ENCODE measurements around the gene DRG1. TPM values are rescaled to one million over a fixed set of nuclear protein-coding genes. Genes with fewer than 3 reads are reported as not detected.
"Not testable (repeated sequence)": the region's sequence is repeated elsewhere in the genome, so short reads cannot be mapped to it uniquely, and the experiment has no call there.

The DRG1 gene
- total and polyA plus RNA-seq, 10 of the 15 experiments (the other 5 are each of a cell fraction or from before 2014, with no cell fraction given): 59.7 to 147 (median 85.8) TPM

- RAD21 ChIA-PET (ENCODE audit: unreplicated experiment): no interaction called here
- in situ Hi-C loops (cut with MboI) (no loop called here), intact Hi-C loops (cut with micrococcal nuclease; ENCODE audit: unreplicated experiment) (no loop called here)
- no peak overlapping the region for H3K4me3 ChIP-seq
- H3K9ac ChIP-seq (ENCODE audit: control insufficient read depth, insufficient read depth, low read length): no peak overlapping the region
- no peaks in the 10 kb centered on the region for H3K9me3 ChIP-seq (replicated peaks; ENCODE audit: control insufficient read depth, insufficient read depth, low read length)
- no peak for ATAC-seq
- no peak for DNase-seq (ENCODE audit: low read depth, low spot score)
- no peaks in the 10 kb centered on the region for H3K27me3 ChIP-seq (replicated peaks in 1 of 2; ENCODE audit: control insufficient read depth in 2 of 2, insufficient read depth in 2 of 2, low read length in 1 of 2)
- POLR2A ChIA-PET: no interaction called here
- CTCF ChIA-PET: no interaction called here
- FAIRE-seq: no peak
- H3K4me2 ChIP-seq (ENCODE audit: control insufficient read depth, insufficient read depth): no peak overlapping the region
- H4K20me1 ChIP-seq (ENCODE audit: control insufficient read depth, insufficient read depth): no peaks in the 10 kb centered on the region
- SMC1A ChIA-PET (ENCODE audit: uncharacterized antibody, unreplicated experiment): interaction anchor here (0.6 kb wide), 1 partner anchor 11 kb away, joined by 3 read pairs; no protein-coding TSS in a partner anchor
- BruUV-seq (replicated peaks): no TSS peak
- no peak overlapping the region for H2AFZ ChIP-seq (ENCODE audit: control insufficient read depth, low read depth, low read length)
- no peaks in the 10 kb centered on the region for H3K79me2 ChIP-seq (ENCODE audit: control insufficient read depth, insufficient read depth, low read length)
- no peak for TF ChIP-seq MTA2 (IDR thresholded peaks at IDR 0.05; ENCODE audit: low read depth)
- TF ChIP-seq MXI1 (IDR thresholded peaks at IDR 0.05; ENCODE audit: low read depth, low read length): no peak
- TF ChIP-seq TCF7 (IDR thresholded peaks at IDR 0.05; ENCODE audit: borderline replicate concordance): no peak
- TF ChIP-seq SMAD5 (IDR thresholded peaks at IDR 0.05; ENCODE audit: low read depth): no peak
- TF ChIP-seq IKZF2 (IDR thresholded peaks at IDR 0.05): no peak
- no peaks in the 10 kb centered on the region for H3K36me3 ChIP-seq (ENCODE audit: control insufficient read depth in 2 of 2, insufficient read depth in 2 of 2, low read length in 1 of 2)
- 59% methylated on average over 3 of the region's 3 CpGs for WGBS (ENCODE audit: insufficient coverage, insufficient replicate concordance, low lambda C conversion rate, missing lambda C conversion rate)
- no peaks in the 10 kb centered on the region for H3K4me1 ChIP-seq (ENCODE audit: control insufficient read depth, insufficient read depth, low read length)
- no peak overlapping the region for H3K27ac ChIP-seq (ENCODE audit: control insufficient read depth, insufficient read depth)
Measured at GRCh38 chr22:31377612-31378011, 21.8 kb upstream of the DRG1 start.

DNA sequence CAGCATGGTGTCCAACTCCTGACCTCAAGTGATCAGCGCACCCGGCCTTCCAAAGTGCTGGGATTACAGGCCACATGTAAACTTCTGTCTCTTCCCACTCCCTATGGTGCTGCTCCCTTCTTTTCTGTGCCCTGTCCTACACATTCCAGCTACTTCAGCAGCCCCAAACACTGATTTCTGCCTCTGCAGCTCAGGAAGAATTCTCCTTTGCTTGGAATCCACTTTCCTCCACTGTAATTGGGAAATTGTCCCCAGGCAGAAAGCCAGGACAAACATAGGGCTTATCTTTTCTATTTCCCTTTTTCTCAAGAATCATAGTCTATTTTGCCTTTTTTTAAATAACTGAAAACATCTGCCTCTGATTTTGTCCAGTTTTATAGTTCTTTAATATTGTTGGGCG, 21.3 kb upstream of the DRG1 start:
- H3K27me3 ChIP-seq (replicated peaks in 1 of 2; ENCODE audit: control insufficient read depth in 2 of 2, insufficient read depth in 2 of 2, low read length in 1 of 2): no peaks in the 10 kb centered on the region
- CTCF ChIA-PET: interaction anchor here (1.0 kb wide), 1 partner anchor 74 kb away, joined by 3 read pairs; no protein-coding TSS in a partner anchor
- POLR2A ChIA-PET: no interaction called here
- ATAC-seq: no peak
- in situ Hi-C loops (cut with MboI): no loop called here
- no peak overlapping the region for H3K4me3 ChIP-seq
- no peak for DNase-seq (ENCODE audit: low read depth, low spot score)
- no peaks in the 10 kb centered on the region for H4K20me1 ChIP-seq (ENCODE audit: control insufficient read depth, insufficient read depth)
- intact Hi-C loops (cut with micrococcal nuclease; ENCODE audit: unreplicated experiment): no loop called here
- H3K27ac ChIP-seq (ENCODE audit: control insufficient read depth, insufficient read depth): no peak overlapping the region
- 48% methylated on average over 3 of the region's 3 CpGs for WGBS (ENCODE audit: insufficient coverage, insufficient replicate concordance, low lambda C conversion rate, missing lambda C conversion rate)
- SMC1A ChIA-PET (ENCODE audit: uncharacterized antibody, unreplicated experiment): no interaction called here
- BruUV-seq (replicated peaks): no TSS peak
- H3K36me3 ChIP-seq (ENCODE audit: control insufficient read depth in 2 of 2, insufficient read depth in 2 of 2, low read length in 1 of 2): no peaks in the 10 kb centered on the region
- TF ChIP-seq ZNF207 (IDR thresholded peaks at IDR 0.05; ENCODE audit: borderline replicate concordance) (no peak), CBX3 (IDR thresholded peaks at IDR 0.05; ENCODE audit: borderline replicate concordance, low read depth) (no peak), CREM (IDR thresholded peaks at IDR 0.05; ENCODE audit: low read depth) (no peak)
- TF ChIP-seq, protein P1, sequence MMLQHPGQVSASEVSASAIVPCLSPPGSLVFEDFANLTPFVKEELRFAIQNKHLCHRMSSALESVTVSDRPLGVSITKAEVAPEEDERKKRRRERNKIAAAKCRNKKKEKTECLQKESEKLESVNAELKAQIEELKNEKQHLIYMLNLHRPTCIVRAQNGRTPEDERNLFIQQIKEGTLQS (IDR thresholded peaks at IDR 0.05; ENCODE audit: borderline replicate concordance, extremely low read depth, low read depth, low read length): no peak
- no peaks in the 10 kb centered on the region for H3K4me1 ChIP-seq (ENCODE audit: control insufficient read depth, insufficient read depth, low read length)
- RAD21 ChIA-PET (ENCODE audit: unreplicated experiment): no interaction called here
- no peak overlapping the region for H3K4me2 ChIP-seq (ENCODE audit: control insufficient read depth, insufficient read depth)
- H3K9me3 ChIP-seq (replicated peaks; ENCODE audit: control insufficient read depth, insufficient read depth, low read length): no peaks in the 10 kb centered on the region
- no peaks in the 10 kb centered on the region for H3K79me2 ChIP-seq (ENCODE audit: control insufficient read depth, insufficient read depth, low read length)
- no peak overlapping the region for H2AFZ ChIP-seq (ENCODE audit: control insufficient read depth, low read depth, low read length)
- no peak overlapping the region for H3K9ac ChIP-seq (ENCODE audit: control insufficient read depth, insufficient read depth, low read length)
- no peak for FAIRE-seq

DNA sequence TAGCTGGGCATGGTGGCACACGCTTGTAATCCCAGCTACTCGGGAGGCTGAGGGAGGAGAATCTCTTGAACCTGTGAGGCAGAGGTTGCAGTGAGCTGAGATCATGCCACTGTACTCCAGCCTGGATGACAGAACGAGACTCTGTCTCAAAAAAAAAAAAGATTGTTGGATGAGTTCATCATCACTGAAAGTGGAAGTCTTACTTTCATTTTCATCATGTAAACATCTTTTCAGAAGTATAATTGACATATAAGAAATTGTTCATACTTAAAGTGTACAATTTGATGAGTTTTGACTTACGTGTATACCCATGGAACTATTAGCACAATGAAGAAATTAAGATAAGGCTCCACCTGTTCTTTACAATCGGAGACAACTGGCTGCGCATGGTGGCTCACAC, 20.8 kb upstream of the DRG1 start:
- FAIRE-seq; SMC1A ChIA-PET (ENCODE audit: uncharacterized antibody, unreplicated experiment); DNase-seq (ENCODE audit: low read depth, low spot score); intact Hi-C loops (cut with micrococcal nuclease; ENCODE audit: unreplicated experiment); H3K4me2 ChIP-seq (ENCODE audit: control insufficient read depth, insufficient read depth); H3K79me2 ChIP-seq (ENCODE audit: control insufficient read depth, insufficient read depth, low read length); RAD21 ChIA-PET (ENCODE audit: unreplicated experiment); H3K4me3 ChIP-seq; H3K4me1 ChIP-seq (ENCODE audit: control insufficient read depth, insufficient read depth, low read length); H4K20me1 ChIP-seq (ENCODE audit: control insufficient read depth, insufficient read depth); in situ Hi-C loops (cut with MboI); H3K9me3 ChIP-seq (replicated peaks; ENCODE audit: control insufficient read depth, insufficient read depth, low read length); H3K27me3 ChIP-seq (replicated peaks in 1 of 2; ENCODE audit: control insufficient read depth in 2 of 2, insufficient read depth in 2 of 2, low read length in 1 of 2); ATAC-seq; H2AFZ ChIP-seq (ENCODE audit: control insufficient read depth, low read depth, low read length); H3K36me3 ChIP-seq (ENCODE audit: control insufficient read depth in 2 of 2, insufficient read depth in 2 of 2, low read length in 1 of 2); BruUV-seq (replicated peaks); H3K27ac ChIP-seq (ENCODE audit: control insufficient read depth, insufficient read depth); H3K9ac ChIP-seq (ENCODE audit: control insufficient read depth, insufficient read depth, low read length): not testable (repeated sequence)
- WGBS (ENCODE audit: insufficient coverage, insufficient replicate concordance, low lambda C conversion rate, missing lambda C conversion rate): 55% methylated on average over 6 of the region's 6 CpGs
- POLR2A ChIA-PET: interaction anchor here (0.7 kb wide), 1 partner anchor 533 kb away, joined by 3 read pairs; no protein-coding TSS in a partner anchor
- CTCF ChIA-PET: interaction anchor here (0.6 to 1.0 kb wide), 2 partner anchors 16 to 73 kb away, joined by 3 read pairs; no protein-coding TSS in a partner anchor
